ENCODE measurements around the gene ADGRG1. TPM values are rescaled to one million over a fixed set of nuclear protein-coding genes. Genes with fewer than 3 reads are reported as not detected.

ADGRG1 gene
- total and polyA plus RNA-seq, 2 donors (not counting 1 experiment from before 2014, with no cell fraction given), result 0.20 to 0.61 TPM

DNA sequence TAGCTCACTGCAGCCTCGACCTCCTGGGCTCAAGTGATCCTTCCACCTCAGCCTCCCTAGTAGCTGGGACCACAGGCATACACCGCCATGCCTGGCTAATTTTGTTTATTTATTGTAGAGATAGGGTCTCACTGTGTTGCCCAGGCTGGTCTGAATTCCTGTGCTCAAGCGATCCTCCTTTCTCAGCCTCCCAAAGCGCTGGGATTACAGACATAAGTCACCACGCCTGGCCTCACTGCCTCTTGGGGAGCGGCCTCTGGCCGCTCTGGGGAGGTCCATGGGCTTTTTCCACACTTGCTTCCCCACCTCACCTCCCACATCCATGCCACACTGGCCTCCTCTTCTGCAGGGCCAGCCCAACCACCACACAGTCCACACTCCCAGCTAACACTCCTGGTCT is 21.4 kb downstream of the ADGRG1 start:
- Histone ChIP-seq H3K79me2 (ENCODE audit: control insufficient read depth, insufficient read depth, low read length) (no peaks in the 10 kb centered on the region), H3K4me2 (replicated peaks; ENCODE audit: low read depth, low read length, poor library complexity, severe bottlenecking) (no peak overlapping the region), H3K9ac (ENCODE audit: low read length) (no peak overlapping the region), H3K27me3 (replicated peaks in 1 of 4; ENCODE audit: control extremely low read depth in 1 of 4, control insufficient read depth in 3 of 4, insufficient read depth in 4 of 4, low read length in 3 of 4) (no peaks in the 10 kb centered on the region), H3K4me3 (ENCODE audit: control extremely low read depth in 1 of 5, extremely low read depth in 1 of 5, insufficient read depth in 1 of 5, low read depth in 2 of 5, low read length in 4 of 5) (no peak overlapping the region), H3K36me3 (replicated peaks in 1 of 2; ENCODE audit: control extremely low read depth in 1 of 2, control insufficient read depth in 1 of 2, extremely low read depth in 1 of 2, insufficient read depth in 2 of 2, low read length in 1 of 2) (no peaks in the 10 kb centered on the region), H4K20me1 (ENCODE audit: control insufficient read depth, insufficient read depth, low read length, poor library complexity, severe bottlenecking) (no peaks in the 10 kb centered on the region), H3K27ac (ENCODE audit: low read length in 2 of 2) (no peak overlapping the region), H3K4me1 (ENCODE audit: control insufficient read depth in 2 of 2, insufficient read depth in 2 of 2, low read length in 2 of 2) (peaks cover 19 to 21% of the 10 kb centered on the region in 2 donors), H2AFZ (ENCODE audit: insufficient read depth, low read depth, low read length, poor library complexity, severe bottlenecking) (no peak overlapping the region), H3K9me3 (ENCODE audit: control extremely low read depth in 1 of 3, control insufficient read depth in 2 of 3, insufficient read depth in 1 of 3, low read length in 2 of 3) (peaks cover 0 to 9% (median 0%) of the 10 kb centered on the region in 3 donors)
- Mint-ChIP-seq H3K27me3 (no peaks in the 10 kb centered on the region), H3K4me3 (no peak overlapping the region), H3K4me1 (peaks cover 32% of the 10 kb centered on the region), H3K9me3 (ENCODE audit: insufficient read depth) (no peaks in the 10 kb centered on the region), H3K27ac (no peak overlapping the region)
- ChIA-PET POLR2A (interaction anchor here (0.7 kb wide), 1 partner anchor 22 kb away, joined by 3 read pairs; no protein-coding TSS in a partner anchor), CTCF (interaction anchor here (0.7 to 4.5 kb wide), 14 partner anchors 10 to 349 kb away, joined by 3 to 30 read pairs (median 6); no protein-coding TSS in a partner anchor)
- DNase-seq, result no peak
- 89% methylated on average over 6 of the region's 7 CpGs for WGBS (ENCODE audit: insufficient coverage)
- TF ChIP-seq, protein P1, sequence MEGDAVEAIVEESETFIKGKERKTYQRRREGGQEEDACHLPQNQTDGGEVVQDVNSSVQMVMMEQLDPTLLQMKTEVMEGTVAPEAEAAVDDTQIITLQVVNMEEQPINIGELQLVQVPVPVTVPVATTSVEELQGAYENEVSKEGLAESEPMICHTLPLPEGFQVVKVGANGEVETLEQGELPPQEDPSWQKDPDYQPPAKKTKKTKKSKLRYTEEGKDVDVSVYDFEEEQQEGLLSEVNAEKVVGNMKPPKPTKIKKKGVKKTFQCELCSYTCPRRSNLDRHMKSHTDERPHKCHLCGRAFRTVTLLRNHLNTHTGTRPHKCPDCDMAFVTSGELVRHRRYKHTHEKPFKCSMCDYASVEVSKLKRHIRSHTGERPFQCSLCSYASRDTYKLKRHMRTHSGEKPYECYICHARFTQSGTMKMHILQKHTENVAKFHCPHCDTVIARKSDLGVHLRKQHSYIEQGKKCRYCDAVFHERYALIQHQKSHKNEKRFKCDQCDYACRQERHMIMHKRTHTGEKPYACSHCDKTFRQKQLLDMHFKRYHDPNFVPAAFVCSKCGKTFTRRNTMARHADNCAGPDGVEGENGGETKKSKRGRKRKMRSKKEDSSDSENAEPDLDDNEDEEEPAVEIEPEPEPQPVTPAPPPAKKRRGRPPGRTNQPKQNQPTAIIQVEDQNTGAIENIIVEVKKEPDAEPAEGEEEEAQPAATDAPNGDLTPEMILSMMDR (IDR thresholded peaks at IDR 0.05), result no peak
- TF ChIP-seq EZH2 (IDR thresholded peaks at IDR 0.05; ENCODE audit: borderline replicate concordance, insufficient read depth, low read depth, low read length, poor library complexity, severe bottlenecking), result no peak
- intact Hi-C loops (cut with micrococcal nuclease), result loop anchor here (1.0 to 5.0 kb wide), 4 partner anchors 58 to 350 kb away; partner anchors contain the start of gene KATNB1
- no peak for ATAC-seq (ENCODE audit: low read depth)

All from B cell (primary cell).